ENCODE results near the gene GIMAP2.

- TF ChIP-seq CTCF (IDR thresholded peaks at IDR 0.05; ENCODE audit: insufficient read depth, low read length, poor library complexity, severe bottlenecking) (no peak), EZH2phosphoT487 (conservative IDR thresholded peaks at IDR 0.05; ENCODE audit: low read length) (no peak)
These were observed 43.7 kb upstream of the GIMAP2 start for GRCh38 chr7:150641854-150642253.
